GM11168 (cell line): ENCODE measurements around the gene PCSK6.

Experiments used
- in situ Hi-C: fragments of 300-500 bp; cut with MboI; formaldehyde crosslinking; loops from one replicate; pipeline ENCODE4 v1.12.0; 2022; ENCODE audit warnings: low sequenced_read_pairs; ENCODE audit not compliant: unreplicated experiment

Gene PCSK6

GRCh38 chr15:101489599-101490407 is at the start of gene PCSK6:
TSS of gene PCSK6 (minus strand) at chr15:101489707. CDS start at chr15:101489670, 37 bp downstream.
- in situ Hi-C loops: no loop called here

- in situ Hi-C loops: no loop called here
Measured at GRCh38 chr15:101538996-101539395, 49.5 kb upstream of the PCSK6 start.

- in situ Hi-C loops: no loop called here
Measured at GRCh38 chr15:101538177-101538576, 48.7 kb upstream of the PCSK6 start.

GRCh38 chr15:101537483-101538080 is 48.1 kb upstream of the PCSK6 start:
- in situ Hi-C loops: no loop called here

GRCh38 chr15:101536875-101537405 is 47.4 kb upstream of the PCSK6 start:
- in situ Hi-C loops: no loop called here

GRCh38 chr15:101536166-101536874 is 46.8 kb upstream of the PCSK6 start:
- in situ Hi-C loops: no loop called here

GRCh38 chr15:101535170-101535902 is 45.8 kb upstream of the PCSK6 start:
- in situ Hi-C loops: no loop called here

GRCh38 chr15:101534376-101534970 is 45.0 kb upstream of the PCSK6 start:
- in situ Hi-C loops: no loop called here

GRCh38 chr15:101533371-101534140 is 44.0 kb upstream of the PCSK6 start:
- in situ Hi-C loops: no loop called here

GRCh38 chr15:101532865-101533264 is 43.4 kb upstream of the PCSK6 start:
- in situ Hi-C loops: no loop called here

- in situ Hi-C loops: no loop called here
Measured at GRCh38 chr15:101531170-101531569, 41.7 kb upstream of the PCSK6 start.

- in situ Hi-C loops: no loop called here
Measured at GRCh38 chr15:101530224-101530958, 40.9 kb upstream of the PCSK6 start.

- in situ Hi-C loops: no loop called here
Measured at GRCh38 chr15:101528917-101529299, 39.4 kb upstream of the PCSK6 start.

GRCh38 chr15:101528108-101528916 is 38.8 kb upstream of the PCSK6 start:
- in situ Hi-C loops: no loop called here

GRCh38 chr15:101526890-101527289 is 37.4 kb upstream of the PCSK6 start:
- in situ Hi-C loops: no loop called here

- in situ Hi-C loops: no loop called here
Measured at GRCh38 chr15:101526442-101526841, 36.9 kb upstream of the PCSK6 start.

GRCh38 chr15:101526021-101526420 is 36.5 kb upstream of the PCSK6 start:
- in situ Hi-C loops: no loop called here
